GM18519 (cell line): ENCODE results near the gene ITK.
A peak's percentile ranks its signal among the peaks of the same experiment; 100 is the strongest.
"Not testable (repeated sequence)": the region's sequence is repeated elsewhere in the genome, so short reads cannot be mapped to it uniquely, and the experiment has no call there.

ENCODE experiments used
- ATAC-seq: cut with Tn5 transposase; IDR thresholded peaks from one replicate; pipeline ENCODE4 v1.9.1; 2021; ENCODE audit warnings: mild to moderate bottlenecking, moderate library complexity; ENCODE audit not compliant: unreplicated experiment, low FRiP score

Gene ITK

DNA sequence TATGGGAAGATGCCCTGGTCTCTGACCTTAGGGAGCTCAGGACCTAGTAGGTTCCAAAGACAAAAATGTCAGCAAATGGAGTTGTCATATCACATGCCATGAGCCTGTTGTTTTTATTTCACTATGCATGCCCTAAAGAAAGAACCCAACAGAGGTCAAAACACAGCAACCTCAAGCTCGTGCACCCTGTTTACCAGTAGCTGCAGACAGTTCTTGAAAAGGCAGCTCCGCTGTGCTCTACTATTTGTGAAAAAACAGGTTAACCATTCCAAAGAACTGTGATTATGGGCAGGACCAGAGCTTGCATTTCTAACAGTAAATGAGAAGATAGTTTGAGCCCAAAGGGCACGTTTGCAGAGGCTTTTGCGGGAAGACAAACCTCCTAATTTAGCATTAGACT, 22.8 kb downstream of the ITK start:
- no peak for ATAC-seq

DNA sequence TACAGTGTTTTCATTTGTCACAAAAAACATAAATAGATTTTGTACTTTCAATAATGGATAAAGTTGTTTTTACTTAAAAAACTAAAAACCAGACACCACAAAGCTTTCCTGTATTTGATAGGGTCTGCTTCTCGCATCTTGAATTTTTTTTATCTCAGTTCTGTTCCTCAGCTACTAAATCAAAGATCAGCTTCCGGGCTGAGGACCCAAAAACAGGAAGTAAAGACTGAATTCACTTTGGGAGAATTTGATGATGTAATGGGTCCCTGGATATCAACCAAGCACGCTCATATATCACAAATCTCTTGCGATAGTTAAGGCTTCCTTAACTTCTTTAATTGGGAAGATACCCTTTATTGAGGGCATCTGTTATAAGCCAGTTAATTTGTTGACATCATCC, 24.1 kb downstream of the ITK start:
- ATAC-seq: no peak

DNA sequence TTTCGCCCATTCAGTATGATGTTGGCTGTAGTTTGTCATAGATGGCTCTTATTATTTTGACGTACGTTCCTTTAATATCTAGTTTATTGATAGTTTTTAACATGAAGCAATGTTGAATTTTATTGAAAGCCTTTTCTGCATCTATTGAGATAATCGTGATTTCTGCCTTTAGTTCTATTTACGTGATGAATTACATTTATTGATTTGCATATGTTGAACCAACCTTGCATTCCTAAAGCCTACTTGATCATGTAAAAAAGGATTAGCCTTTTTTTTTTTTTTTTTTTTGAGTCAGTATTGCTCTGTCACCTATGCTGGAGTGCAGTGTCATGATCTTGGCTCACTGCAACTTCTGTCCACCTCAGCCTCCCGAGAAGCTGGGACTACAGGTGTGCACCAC, 25.1 kb downstream of the ITK start:
- ATAC-seq: no peak

DNA sequence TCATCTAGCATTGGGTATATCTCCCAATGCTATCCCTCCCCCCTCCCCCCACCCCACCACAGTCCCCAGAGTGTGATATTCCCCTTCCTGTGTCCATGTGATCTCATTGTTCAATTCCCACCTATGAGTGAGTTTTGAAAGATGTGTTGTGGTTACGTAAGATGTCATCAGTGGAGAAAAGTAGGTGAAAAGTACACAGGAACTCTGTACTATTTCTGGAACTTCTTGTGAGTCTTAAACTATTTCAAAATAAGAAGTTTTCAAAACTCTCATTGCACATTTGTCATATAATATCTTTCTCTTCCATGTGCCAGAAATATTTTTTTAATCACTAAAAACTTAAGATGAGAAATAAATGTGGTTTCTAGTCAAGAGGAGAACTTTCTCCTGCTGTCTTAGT, 30.0 kb downstream of the ITK start:
- ATAC-seq: not testable (repeated sequence)

DNA sequence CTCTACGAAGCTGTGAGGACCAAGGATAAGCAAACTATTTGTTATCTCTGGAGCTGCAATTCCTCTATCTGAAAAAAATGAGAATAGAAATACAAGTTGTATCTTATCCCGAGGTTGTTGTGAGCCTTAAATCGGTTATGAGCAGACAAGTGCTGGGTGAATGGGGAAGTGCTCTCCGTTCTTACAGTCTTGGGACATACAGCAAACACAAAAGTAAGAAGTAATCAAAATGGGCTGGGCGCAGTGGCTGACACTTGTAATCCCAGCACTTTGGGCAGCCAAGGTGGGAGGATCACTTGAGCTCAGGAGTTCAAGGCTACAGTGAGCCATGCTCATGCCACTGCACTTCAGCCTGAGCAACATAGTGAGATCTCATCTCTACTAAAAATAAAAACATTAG, 31.7 kb downstream of the ITK start:
- no peak for ATAC-seq

DNA sequence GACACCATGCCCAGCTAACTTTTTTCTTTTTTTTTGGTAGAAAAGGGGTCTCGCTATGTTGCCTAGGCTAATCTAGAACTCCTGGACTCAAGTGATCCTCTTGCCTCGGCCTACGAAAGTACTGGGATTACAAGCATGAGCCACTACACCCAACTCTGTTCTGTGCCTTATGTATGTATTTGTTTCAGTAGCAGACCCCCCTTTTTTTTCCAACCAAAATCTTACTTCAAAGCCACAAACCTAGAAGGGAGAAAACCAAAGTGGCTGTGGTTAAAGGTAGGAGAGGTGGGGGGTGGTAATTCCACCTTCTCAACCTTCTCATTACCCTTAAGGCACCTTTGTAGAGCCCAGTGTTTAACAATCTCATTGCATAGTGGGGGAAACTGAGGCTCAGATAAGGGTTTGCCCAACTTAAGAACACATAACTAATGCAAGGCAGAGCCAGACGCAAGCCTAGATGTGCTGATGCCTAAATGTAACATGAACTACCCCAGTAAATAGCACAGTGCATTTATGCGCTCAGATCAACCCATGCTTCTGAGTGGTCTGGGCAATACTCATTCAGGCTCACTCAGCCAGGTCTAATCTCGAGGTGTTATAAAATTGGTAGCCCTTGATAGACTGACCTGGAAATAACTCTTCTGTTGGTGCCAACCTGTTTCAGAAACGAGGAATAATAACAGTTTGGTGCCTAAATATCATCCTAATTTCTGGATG, 33.0 kb downstream of the ITK start:
- ATAC-seq: no peak

DNA sequence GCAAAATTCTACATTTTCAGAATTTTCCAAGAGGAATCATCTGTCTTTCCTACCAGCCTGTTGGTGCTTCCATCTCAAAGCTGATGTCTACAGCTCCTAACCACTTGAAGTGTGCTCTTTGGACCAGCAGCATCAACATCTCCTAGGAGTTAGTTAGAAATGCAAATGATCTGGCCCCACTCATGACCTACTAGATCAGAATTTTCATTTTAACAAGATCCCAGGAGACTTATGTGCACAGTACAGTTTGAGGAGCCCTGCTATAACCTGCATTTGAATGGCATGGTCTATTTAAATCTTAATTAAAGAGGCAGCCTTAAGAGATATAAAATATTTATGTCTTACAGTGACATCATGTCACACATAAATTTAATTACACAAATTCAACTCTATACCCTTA, 33.8 kb downstream of the ITK start:
- ATAC-seq: no peak

DNA sequence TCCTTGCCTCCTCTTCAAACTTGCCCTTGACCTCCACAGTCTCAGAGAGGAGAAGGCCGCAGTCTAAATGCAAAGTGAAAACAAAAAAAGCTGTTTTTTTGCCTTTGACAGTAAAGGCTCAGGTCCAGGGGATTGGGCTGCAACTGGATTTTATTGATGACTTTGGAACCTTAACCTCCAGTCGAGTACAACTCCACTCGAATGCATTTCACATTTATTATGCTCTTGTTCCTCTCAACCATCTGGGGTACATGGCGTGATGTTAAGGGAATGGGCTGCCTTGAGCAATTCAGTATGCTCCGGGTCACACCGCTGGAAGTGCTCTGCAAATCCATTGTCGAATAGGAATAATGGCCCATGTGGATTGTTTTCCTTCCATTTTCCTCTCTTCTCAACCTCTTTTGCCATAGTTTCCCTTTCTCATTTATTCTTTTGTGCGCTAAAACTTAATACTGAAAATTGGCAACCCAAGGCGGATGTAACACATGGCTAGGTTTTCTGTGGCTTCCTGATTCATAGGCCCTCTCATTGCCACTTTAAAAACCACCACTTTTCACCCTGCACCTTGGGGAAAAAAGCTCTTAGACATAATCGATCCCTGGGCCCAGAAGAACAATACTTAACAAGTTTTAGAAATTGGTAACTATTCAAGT, 34.3 kb downstream of the ITK start:
- ATAC-seq: peak; percentile 30

DNA sequence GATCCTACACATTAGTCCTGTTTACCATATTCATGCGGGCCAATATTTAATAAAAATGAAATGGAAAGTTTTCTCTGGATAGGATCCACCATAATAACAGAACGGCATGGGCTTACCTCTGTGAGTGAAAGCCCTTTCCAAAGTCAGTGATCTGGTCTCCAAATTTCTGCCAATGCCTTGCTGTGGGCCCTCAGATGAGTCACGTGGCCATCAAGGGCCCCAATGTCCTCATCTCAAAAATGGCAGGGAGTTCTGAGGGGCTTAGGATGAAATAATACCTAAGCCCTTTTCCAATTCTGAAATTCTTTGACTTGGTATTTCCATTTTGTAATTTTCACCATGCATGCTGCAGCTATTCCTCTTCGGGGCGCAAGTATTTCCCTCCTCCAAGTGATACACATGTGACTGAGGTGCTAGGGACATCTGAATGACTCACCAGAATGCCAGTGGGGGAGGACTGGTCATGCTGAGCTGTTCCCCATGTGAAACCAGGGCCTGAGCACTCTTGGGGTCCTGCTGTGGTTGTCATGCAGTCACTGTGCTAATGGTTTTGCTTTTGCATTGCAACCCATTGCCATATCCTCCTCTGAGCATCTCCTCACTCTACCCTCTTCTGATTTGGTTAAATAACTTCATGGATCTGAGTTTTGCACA, 35.0 kb downstream of the ITK start:
- no peak for ATAC-seq

DNA sequence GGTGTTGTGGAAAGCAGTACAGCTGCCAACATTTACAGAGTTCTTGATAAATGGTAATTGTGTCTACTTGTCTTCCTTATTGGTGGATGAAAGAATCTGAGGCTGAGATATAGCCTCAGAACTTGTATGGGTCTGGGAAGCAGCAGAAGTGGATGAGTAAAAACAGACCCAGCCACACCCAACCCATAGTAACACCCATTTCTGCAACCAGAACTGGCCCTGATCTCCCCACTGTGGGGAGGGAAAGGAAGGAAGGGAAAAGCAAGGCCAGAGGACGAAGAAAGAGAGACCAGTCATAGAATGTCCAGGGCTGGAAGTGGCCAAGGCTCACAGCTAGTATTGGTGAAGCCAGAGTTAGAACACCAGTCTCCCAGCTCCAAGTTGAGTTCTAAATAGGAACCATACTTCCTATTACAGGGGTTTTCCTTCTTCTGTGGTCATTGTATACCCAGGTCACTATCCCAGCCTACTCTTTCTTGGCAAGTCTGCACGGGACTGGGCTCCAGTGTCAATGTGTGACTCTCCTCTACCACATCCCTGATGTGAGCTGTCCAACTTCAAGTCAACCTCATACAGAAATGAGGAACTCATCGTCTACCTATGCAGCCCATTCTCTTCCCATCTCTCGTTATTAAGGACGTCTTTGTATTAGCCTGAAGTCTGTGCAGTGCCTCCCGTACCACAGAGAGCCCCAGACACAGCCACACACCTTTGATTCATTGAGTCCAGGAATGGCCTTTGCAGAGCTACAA, 35.9 kb downstream of the ITK start:
- ATAC-seq: no peak

DNA sequence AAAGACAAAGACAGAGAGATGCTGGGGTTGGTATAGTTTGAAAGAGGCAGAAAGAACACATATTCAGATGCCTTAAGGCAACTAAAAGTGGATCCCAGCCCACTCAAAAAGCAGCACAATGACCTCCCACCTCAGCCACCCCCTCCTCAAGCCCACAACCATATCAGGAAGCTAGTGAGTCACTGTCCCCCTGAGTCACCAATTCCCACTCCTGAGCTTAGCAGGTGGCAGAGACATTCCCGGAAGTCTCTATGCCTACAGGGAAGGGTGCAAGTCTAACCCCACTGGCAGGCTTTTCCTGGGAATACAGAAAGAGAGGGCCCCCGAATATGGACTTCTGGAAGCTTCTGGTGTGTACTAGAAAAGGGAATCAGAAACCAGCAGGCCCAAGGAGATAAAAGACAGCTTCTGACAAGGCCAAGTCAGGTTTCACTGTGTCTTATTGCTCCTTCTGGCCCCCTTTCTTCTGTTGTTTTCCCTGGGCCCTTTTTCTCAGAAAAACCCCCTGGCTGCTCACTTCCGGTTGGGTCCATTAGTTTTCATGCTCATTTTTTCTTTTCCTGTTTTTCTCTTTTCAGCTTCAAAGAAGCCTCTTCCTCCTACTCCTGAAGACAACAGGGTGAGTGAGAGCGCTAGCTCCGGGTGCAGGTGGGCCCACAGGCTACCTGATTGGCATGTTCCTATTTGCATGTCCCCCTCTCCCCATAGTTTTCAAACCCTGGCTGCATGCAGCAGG, 36.8 kb downstream of the ITK start:
- ATAC-seq: no peak

DNA sequence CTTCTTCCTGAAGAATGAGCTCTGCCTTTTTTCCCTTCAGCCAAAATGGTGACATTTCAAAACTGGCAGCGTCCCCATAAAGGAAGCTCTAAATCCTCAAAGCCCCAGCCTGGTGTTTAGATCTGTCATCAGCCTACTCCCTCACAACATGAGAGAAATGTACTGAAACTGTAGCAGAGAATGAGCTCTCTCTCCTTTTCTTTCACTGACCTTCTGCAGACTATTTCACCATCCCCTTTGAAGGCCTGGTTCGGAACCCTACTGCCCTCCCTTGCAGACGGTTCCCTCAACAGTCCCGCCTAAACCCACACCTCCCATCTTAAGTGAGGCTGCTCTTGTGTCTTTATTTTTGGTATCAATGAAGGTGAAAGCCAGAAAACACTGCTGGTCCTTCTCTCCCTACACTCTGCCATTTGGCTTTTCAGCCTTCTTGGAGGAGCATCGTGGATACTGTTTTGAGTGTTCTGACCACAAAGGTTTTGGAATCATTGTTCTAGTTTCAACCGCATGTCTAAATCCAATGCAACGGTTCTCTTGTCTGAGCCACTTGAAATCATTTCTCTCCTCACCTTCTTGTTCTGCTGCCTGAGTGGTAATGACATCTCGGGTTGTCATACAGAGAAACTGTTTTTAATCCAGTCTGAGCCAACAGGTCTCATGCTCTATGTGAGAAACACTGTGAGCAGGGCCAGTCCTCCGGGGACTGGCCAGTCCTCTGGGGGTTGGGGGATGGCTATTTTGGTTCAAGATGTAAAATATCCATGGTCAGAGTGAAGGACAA, 39.0 kb downstream of the ITK start:
- peak; percentile 52 for ATAC-seq

DNA sequence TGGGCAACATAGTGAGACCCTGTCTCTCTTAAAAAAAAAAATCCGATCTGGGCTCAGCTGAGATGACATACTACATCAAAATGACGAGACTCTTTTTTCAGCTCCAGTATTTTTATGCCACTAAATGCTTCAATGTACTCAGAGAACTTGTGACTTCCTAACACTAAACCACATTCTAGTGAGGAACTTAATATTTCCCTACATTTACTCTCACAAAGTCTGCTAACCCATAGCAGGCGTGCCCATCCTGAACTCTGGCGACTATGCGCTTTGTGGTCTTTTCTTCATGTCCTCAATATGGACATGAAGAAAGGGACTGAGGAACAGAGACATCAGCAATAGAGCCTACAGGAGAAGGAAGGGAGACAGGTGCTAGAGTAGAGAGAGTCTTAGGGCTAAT, 41.3 kb downstream of the ITK start:
- no peak for ATAC-seq

DNA sequence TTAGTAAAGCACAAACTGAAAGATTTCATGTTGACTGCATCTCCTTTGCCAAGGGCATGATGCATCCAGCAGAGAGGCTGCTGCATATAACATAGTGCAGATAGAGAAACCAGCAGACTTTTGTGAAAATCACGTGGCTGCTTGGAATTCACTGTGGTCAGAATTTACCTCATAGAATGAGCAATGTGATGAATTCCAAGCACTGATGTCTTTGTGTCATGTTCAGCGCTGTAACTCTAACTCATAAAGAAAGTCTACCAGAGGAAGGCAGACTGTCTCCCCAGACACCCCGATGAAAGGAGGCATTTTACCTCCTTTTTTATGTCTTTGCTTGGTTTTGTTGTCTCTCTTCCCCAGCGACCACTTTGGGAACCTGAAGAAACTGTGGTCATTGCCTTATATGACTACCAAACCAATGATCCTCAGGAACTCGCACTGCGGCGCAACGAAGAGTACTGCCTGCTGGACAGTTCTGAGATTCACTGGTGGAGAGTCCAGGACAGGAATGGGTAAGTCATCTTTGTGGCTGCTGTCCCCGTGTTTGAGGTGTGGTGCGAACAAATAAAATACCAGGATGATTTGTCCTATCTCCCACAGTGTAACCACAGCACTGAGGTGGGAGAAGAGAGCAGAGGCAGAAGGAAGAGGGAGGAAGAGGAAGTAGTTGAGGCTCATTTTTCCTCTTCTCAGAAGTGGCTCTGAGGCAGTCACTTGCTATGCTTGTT, 42.0 kb downstream of the ITK start:
- no peak for ATAC-seq

DNA sequence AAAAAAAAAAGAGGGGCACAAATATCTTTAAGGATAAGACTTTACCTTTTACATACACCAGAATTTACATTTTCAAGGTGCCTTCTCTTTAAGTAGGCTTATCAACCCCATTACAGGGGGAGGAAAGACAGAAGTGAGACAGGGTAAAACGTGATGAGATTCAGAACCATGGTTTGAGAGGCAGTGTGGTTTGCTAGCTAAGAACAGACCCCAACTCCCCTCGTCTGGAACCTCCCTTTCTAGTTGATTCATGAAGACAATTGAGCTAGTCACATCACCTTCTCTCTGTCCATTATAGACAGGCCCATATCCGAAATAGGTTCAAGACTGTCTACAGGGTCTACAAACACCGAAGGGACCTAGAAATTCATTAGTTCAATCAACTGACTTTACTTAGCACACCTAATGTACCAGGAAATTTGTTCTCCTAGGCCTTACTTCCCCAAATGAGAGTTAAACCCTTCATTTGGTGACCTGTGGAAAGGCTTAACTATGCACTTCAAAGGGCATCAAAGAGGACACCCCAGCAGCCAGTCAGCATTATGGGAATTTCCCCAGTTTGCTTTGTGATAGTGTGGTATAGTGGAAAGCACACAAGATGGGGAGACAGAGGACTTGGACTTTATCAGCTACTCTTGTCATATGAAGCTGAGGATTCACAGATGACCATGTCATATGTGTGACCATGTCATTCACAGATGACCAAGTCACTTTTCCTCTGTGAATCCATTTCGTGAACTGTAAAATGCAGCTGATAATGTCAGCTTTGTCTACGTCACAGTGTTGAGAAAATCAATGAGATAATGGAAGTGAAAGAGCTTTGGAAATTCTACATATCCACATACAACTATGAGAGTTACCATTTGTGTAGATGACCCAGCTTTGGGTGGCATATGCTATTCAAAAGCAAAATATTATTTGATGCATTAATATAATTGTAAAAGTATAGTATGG, 45.1 kb downstream of the ITK start:
- ATAC-seq: no peak

DNA sequence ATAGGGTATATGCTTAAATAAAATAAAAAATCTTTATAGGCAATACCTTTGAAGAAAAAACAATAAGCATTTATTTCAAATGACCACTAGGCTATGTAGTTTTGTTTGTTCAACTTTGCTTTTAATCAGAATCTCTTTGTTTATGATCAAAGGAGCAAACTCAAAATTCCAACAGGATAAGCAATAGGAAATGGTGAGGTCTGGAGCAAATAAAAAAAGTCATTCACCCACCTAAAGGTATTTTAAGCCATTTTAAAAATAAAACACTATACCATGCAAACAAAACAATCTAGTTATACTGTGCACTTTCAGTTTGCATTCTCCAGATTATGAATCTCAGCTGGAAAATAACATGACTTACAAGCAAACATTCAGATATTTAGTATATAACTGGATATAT, 50.0 kb downstream of the ITK start:
- ATAC-seq: no peak

DNA sequence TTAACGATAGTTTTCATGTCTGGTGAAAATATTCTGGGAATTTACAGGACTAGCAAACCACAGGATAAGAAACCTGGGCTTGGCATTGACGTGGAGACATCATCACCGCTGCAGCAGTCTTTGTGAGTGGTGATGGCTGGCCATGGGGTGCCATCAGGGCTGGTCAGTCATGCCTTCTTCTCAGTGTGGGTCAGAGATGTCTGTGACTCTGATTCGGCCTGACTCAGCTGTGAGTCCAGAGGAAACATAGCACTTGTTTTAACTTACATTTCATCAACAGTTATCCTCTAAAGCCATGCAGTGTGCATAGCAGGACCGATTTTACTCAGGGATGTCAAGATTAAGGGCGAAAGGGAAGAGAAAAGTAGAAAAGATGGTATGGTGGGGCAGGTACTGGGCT, 52.1 kb downstream of the ITK start:
- no peak for ATAC-seq

DNA sequence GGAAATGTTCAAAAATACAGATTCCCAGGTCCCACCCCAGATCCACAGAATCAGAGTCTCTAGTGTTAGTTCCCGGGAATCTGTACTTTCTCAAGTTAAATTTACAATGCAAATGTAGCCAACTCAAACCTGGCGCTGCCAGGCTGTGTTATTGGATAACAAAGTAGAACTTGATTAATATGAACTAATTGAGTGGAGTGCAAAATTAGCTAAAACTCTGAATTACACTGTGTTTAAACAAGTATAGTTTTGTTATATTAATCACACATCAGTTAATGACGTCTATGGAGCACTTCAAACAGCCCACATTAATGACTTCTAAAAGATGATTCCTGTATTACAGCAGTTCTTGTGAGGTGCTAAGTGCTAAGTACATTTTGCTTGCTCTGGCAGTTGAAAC, 52.9 kb downstream of the ITK start:
- no peak for ATAC-seq
